T-cell (primary cell): ENCODE measurements around the gene DIPK1B. TPM values are rescaled to one million over a fixed set of nuclear protein-coding genes. Genes with fewer than 3 reads are reported as not detected.
A peak's percentile ranks its signal among the peaks of the same experiment; 100 is the strongest.
"Not testable (repeated sequence)": the region's sequence is repeated elsewhere in the genome, so short reads cannot be mapped to it uniquely, and the experiment has no call there.

Experiments
- ATAC-seq, 4 experiments: fragments of 200-7000 bp in 3 of 4; fragments of 150-1000 bp in 1 of 4; cut with Tn5 transposase; replicated peaks in 1 of 4; 1 replicate in 3 of 4; 2 replicates in 1 of 4; pipeline ENCODE4 v1.10.0; 2021; ENCODE audit warnings: moderate library complexity in 3 of 4, mild to moderate bottlenecking in 2 of 4, moderate number of reproducible peaks in 1 of 4
- CTCF ChIA-PET, 2 donors: fragments of 300-600 bp; sonication (Branson Sonifier 250); formaldehyde crosslinking; loops; one replicate each; lab custom pipeline; 2022; ENCODE audit warnings: antibody characterized with exemption in 2 of 2; lab: Charles Lee
- POLR2A ChIA-PET, 2 donors: fragments of 300-600 bp; sonication (Branson Sonifier 250); formaldehyde crosslinking; loops; one replicate each; lab custom pipeline; 2022; ENCODE audit warnings: antibody characterized with exemption in 2 of 2; lab: Charles Lee
- DNase-seq, 35 experiments: peaks; one replicate each; pipeline versions ENCODE4 v3.0.0 to v3.0.0-alpha.2; 2013 to 2023
- H3K27ac ChIP-seq: one replicate; pipeline ENCODE4 v1.5.1; 2013; ENCODE audit warnings: low read length
- H3K27me3 ChIP-seq, 2 experiments: replicated peaks in 1 of 2; 1 replicate in 1 of 2; 2 replicates in 1 of 2; pipeline versions ENCODE4 v1.6.1 to v1.7.0; 2013; ENCODE audit warnings: low read length in 1 of 2, mixed read lengths in 1 of 2; ENCODE audit not compliant: control insufficient read depth in 2 of 2, insufficient read depth in 2 of 2; ENCODE audit errors: extremely low read depth in 1 of 2
- H3K36me3 ChIP-seq, 2 donors: 1 replicate in 1 of 2; 2 replicates in 1 of 2; pipeline versions ENCODE4 v1.6.1 to v1.7.0; 2013; ENCODE audit warnings: low read length in 1 of 2; ENCODE audit not compliant: control insufficient read depth in 2 of 2, insufficient read depth in 1 of 2; ENCODE audit errors: extremely low read depth in 1 of 2
- H3K4me1 ChIP-seq, 2 experiments: 1 replicate in 1 of 2; 2 replicates in 1 of 2; pipeline versions ENCODE4 v1.6.1 to v1.7.0; 2013; ENCODE audit warnings: low read length in 2 of 2, mixed read lengths in 1 of 2; ENCODE audit not compliant: insufficient read depth in 2 of 2, control insufficient read depth in 1 of 2; ENCODE audit errors: extremely low read depth in 1 of 2
- H3K4me3 ChIP-seq, 2 donors: 1 replicate in 1 of 2; 2 replicates in 1 of 2; pipeline versions ENCODE4 v1.5.1 to v1.7.0; 2013; ENCODE audit warnings: mild to moderate bottlenecking in 2 of 2, low read length in 1 of 2, moderate library complexity in 1 of 2; ENCODE audit not compliant: control insufficient read depth in 1 of 2; ENCODE audit errors: extremely low read depth in 1 of 2
- H3K9me3 ChIP-seq: 2 replicates; pipeline ENCODE4 v1.7.0; 2013
- H3K27ac Mint-ChIP-seq, 2 donors: one replicate each; pipeline ENCODE4 v1.8.0; 2020 to 2021; ENCODE audit warnings: mild to moderate bottlenecking in 2 of 2, mixed read lengths in 2 of 2
- H3K27me3 Mint-ChIP-seq, 2 donors: one replicate each; pipeline ENCODE4 v1.8.0; 2021 to 2022; ENCODE audit warnings: mixed read lengths in 2 of 2
- H3K36me3 Mint-ChIP-seq: one replicate; pipeline ENCODE4 v1.8.0; 2021; ENCODE audit warnings: mixed read lengths
- H3K4me1 Mint-ChIP-seq, 3 donors: one replicate each; pipeline ENCODE4 v1.8.0; 2020 to 2022; ENCODE audit warnings: mixed read lengths in 3 of 3, mild to moderate bottlenecking in 1 of 3
- H3K4me3 Mint-ChIP-seq, 3 donors: one replicate each; pipeline ENCODE4 v1.8.0; 2020 to 2022; ENCODE audit warnings: mild to moderate bottlenecking in 3 of 3, mixed read lengths in 3 of 3, moderate library complexity in 3 of 3
- H3K9me3 Mint-ChIP-seq, 3 donors: one replicate each; pipeline ENCODE4 v1.8.0; 2020 to 2022; ENCODE audit warnings: mixed read lengths in 3 of 3
- WGBS: methylation state at CpG from one replicate; pipeline ENCODE4 v1.1.5; 2013; ENCODE audit warnings: missing lambda C conversion rate; ENCODE audit not compliant: insufficient coverage; 5-methylcytosine and 5-hydroxymethylcytosine counted together
- total RNA-seq, 35 experiments: library from RNA in 6 of 35; stranded (reverse) in 6 of 35; fragments of 120-200 nt in 1 of 35; gene quantifications; one replicate each; pipeline versions ENCODE4 v1.2.1 to v1.2.4 and lab custom pipeline; 2013 to 2026

The DIPK1B gene
- total RNA-seq, 5 donors from 2014 or later (not counting 1 experiment from before 2014, with no cell fraction given) = 0.25 to 2.1 (median 0.77) TPM

- Histone ChIP-seq H3K4me1 (peaks cover 0 to 16% of the 10 kb centered on the region in 2 experiments), H3K27me3 (peaks cover 0 to 44% of the 10 kb centered on the region in 2 experiments)
- peak overlapping the region; percentile 20 to 68 for H3K27ac Mint-ChIP-seq
- ATAC-seq (peak in 2 of 4 experiments; percentile 40 to 48), DNase-seq (peak in 12 of 35 experiments; percentile 10 to 65 (median 22))
- H3K4me3 Mint-ChIP-seq = peak overlapping the region; percentile 30 to 59 (median 53)
- H3K9me3 ChIP-seq, H3K4me3 ChIP-seq, H3K36me3 Mint-ChIP-seq, H3K9me3 Mint-ChIP-seq, H3K36me3 ChIP-seq, H3K27ac ChIP-seq, POLR2A ChIA-PET: not testable (repeated sequence)
- 59% methylated on average over 6 of the region's 18 CpGs for WGBS
- peaks cover 10 to 14% of the 10 kb centered on the region in 2 donors for H3K27me3 Mint-ChIP-seq
- CTCF ChIA-PET = interaction anchor here in 1 of 2 donors (0.6 kb wide), 1 partner anchor 656 kb away, joined by 5 read pairs; the partner anchor contains the start of genes EXD3 and NOXA1
- H3K4me1 Mint-ChIP-seq = peaks cover 5 to 16% (median 11%) of the 10 kb centered on the region in 3 donors
These were observed 54.2 kb downstream of the DIPK1B start for GRCh38 chr9:136766410-136767120.

DNA sequence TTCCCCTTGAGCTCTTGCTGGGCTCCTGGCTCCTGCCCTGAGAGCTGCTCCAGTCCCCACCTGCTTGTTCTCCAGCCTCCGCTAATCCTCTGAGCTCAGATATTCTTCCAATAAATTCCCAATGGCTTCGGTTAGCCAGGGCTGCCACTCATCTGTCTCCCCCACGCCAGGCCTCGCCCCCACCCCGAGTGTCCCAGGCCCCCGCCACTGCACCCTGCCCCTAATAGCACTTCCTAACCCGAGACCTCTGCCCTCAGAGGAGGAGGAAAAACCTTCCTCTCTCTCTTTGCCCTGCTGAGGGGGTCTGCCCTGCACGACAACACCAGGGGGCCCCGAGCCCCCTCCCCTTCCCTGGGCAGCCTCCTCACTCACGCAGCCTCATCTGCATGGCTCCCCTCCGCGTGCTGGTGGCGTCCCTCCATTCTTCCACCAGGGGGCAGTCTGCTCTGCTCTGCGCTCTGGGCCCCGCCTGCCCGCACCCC lies 57.4 kb downstream of the DIPK1B start:
- Mint-ChIP-seq H3K27me3 (peaks cover 10 to 17% of the 10 kb centered on the region in 2 donors), H3K27ac (no peak overlapping the region), H3K36me3 (no peaks in the 10 kb centered on the region), H3K4me1 (peaks cover 5 to 16% (median 11%) of the 10 kb centered on the region in 3 donors), H3K9me3 (peaks cover 0 to 6% (median 0%) of the 10 kb centered on the region in 3 donors), H3K4me3 (peak overlapping the region in 1 of 3 donors; percentile 44)
- H3K4me1 ChIP-seq = peaks cover 0 to 12% of the 10 kb centered on the region in 2 experiments
- DNase-seq = peak in 27 of 35 experiments; percentile 22 to 72 (median 42)
- no peaks in the 10 kb centered on the region for H3K9me3 ChIP-seq
- ATAC-seq = peak; percentile 65 to 83 (median 72)
- H3K27ac ChIP-seq = no peak overlapping the region
- peaks cover 0 to 21% of the 10 kb centered on the region in 2 experiments for H3K27me3 ChIP-seq
- ChIA-PET POLR2A (no interaction called here), CTCF (no interaction called here)
- H3K4me3 ChIP-seq = no peak overlapping the region
- no CpG with 5 or more reads among the region's 16 CpGs for WGBS
- H3K36me3 ChIP-seq = no peaks in the 10 kb centered on the region

GRCh38 chr9:136771907-136772415 lies 59.6 kb downstream of the DIPK1B start:
- peaks cover 6 to 17% of the 10 kb centered on the region in 2 donors for H3K27me3 Mint-ChIP-seq
- H3K4me3 ChIP-seq = no peak overlapping the region
- H3K36me3 Mint-ChIP-seq = no peaks in the 10 kb centered on the region
- H3K9me3 ChIP-seq = no peaks in the 10 kb centered on the region
- peaks cover 2 to 7% (median 7%) of the 10 kb centered on the region in 3 donors for H3K4me1 Mint-ChIP-seq
- H3K4me3 Mint-ChIP-seq = no peak overlapping the region
- DNase-seq (no peak), ATAC-seq (no peak)
- CTCF ChIA-PET = interaction anchor here in 1 of 2 donors (0.7 kb wide), 1 partner anchor 12 kb away, joined by 4 read pairs; no protein-coding TSS in a partner anchor
- H3K9me3 Mint-ChIP-seq = peaks cover 0 to 6% (median 0%) of the 10 kb centered on the region in 3 donors
- H3K27ac ChIP-seq = no peak overlapping the region
- POLR2A ChIA-PET = no interaction called here
- no peak overlapping the region for H3K27ac Mint-ChIP-seq
- peaks cover 0 to 28% of the 10 kb centered on the region in 2 experiments for H3K27me3 ChIP-seq
- H3K4me1 ChIP-seq = peaks cover 0 to 5% of the 10 kb centered on the region in 2 experiments
- no CpG with 5 or more reads among the region's 3 CpGs for WGBS
- no peaks in the 10 kb centered on the region for H3K36me3 ChIP-seq

DNA sequence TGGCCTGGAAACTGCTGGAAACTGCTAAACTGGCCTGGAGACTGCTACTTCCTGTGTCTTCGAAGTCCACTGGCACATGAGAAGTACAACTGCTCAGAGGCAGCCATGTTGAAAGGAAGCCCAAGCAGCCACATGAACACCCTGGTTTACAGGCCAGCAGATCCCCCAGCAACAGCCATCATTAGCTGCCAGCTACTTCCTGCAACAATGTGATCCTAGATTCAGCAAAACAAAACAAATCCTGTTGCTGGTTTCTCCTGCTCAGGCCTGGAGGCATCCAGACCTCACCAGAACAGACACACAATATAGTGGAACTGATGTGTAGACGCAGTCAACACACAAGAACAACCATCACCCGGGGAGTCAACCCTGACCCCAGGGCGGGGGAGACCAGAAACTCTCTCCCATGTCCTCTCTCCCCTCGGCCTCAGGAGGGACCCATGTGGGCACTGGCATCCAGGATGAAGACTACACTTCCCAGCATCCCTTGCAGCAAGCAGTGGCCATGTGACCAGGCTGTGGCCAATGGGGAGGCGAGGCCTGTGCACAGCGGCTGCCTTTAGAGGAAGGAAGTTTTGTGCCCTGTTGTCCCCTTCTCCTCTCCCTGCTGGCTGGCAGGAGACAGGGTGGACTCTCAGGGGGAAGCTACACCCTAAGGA lies 61.1 kb downstream of the DIPK1B start:
- peak overlapping the region in 1 of 2 donors; percentile 39 for H3K27ac Mint-ChIP-seq
- H3K4me1 Mint-ChIP-seq = peaks cover 0 to 5% (median 2%) of the 10 kb centered on the region in 3 donors
- Histone ChIP-seq H3K36me3 (no peaks in the 10 kb centered on the region), H3K27me3 (peaks cover 0 to 31% of the 10 kb centered on the region in 2 experiments), H3K9me3 (no peaks in the 10 kb centered on the region), H3K27ac (no peak overlapping the region), H3K4me3 (no peak overlapping the region), H3K4me1 (peaks cover 0 to 4% of the 10 kb centered on the region in 2 experiments)
- peak in 1 of 35 experiments; percentile 10 for DNase-seq
- ChIA-PET CTCF (no interaction called here), POLR2A (no interaction called here)
- H3K9me3 Mint-ChIP-seq = peaks cover 0 to 6% (median 0%) of the 10 kb centered on the region in 3 donors
- H3K27me3 Mint-ChIP-seq = peaks cover 8 to 24% of the 10 kb centered on the region in 2 donors
- H3K4me3 Mint-ChIP-seq = no peak overlapping the region
- peak; percentile 37 to 71 (median 44) for ATAC-seq
- 62% methylated on average over 5 of the region's 7 CpGs for WGBS
- H3K36me3 Mint-ChIP-seq = no peaks in the 10 kb centered on the region

Other genes starting within 250 kb of the DIPK1B start
- 10 to 100 TPM; 76.3 to 99.0 (median 92.4) TPM for gene SEC16A, start 229.5 kb upstream of the DIPK1B start, total RNA-seq
- 10 to 100 TPM; 50.1 to 96.1 (median 84.1) TPM for gene NOTCH1, start 166.5 kb upstream of the DIPK1B start, total RNA-seq
- 1 to 10 TPM in 3 of 5 donors, under 1 TPM in 2; 0.43 to 1.9 (median 1.1) TPM for gene EGFL7, start 49.7 kb upstream of the DIPK1B start, total RNA-seq
- 10 to 100 TPM in 4 of 5 donors, 1 to 10 TPM in 1; 6.5 to 13.0 (median 12.1) TPM for gene AGPAT2, start 25.1 kb upstream of the DIPK1B start, total RNA-seq
- gene LCN10, start 30.4 kb downstream of the DIPK1B start, total RNA-seq = 1 to 10 TPM; 1.3 to 2.8 (median 2.2) TPM
- gene LCN6, start 36.0 kb downstream of the DIPK1B start, total RNA-seq = not detected
- gene LCN8, start 45.7 kb downstream of the DIPK1B start, total RNA-seq = under 1 TPM in 1 of 5 donors, not detected in 4; 0.16 TPM
- not detected for gene LCN15, start 51.9 kb downstream of the DIPK1B start, total RNA-seq
- gene TMEM141, start 78.8 kb downstream of the DIPK1B start, total RNA-seq = 10 to 100 TPM; 24.4 to 53.5 (median 45.8) TPM
- 1 to 10 TPM; 1.9 to 2.9 (median 2.3) TPM for gene CCDC183, start 83.8 kb downstream of the DIPK1B start, total RNA-seq
- 10 to 100 TPM; 60.5 to 86.7 (median 82.8) TPM for gene RABL6, start 95.4 kb downstream of the DIPK1B start, total RNA-seq
- 1 to 10 TPM; 2.1 to 7.5 (median 5.1) TPM for gene AJM1, start 129.9 kb downstream of the DIPK1B start, total RNA-seq
- 10 to 100 TPM; 23.3 to 56.8 (median 43.5) TPM for gene PHPT1, start 136.8 kb downstream of the DIPK1B start, total RNA-seq
- 10 to 100 TPM in 1 of 5 donors, 1 to 10 TPM in 4; 3.0 to 10.7 (median 7.1) TPM for gene MAMDC4, start 139.8 kb downstream of the DIPK1B start, total RNA-seq
- gene EDF1, start 153.7 kb downstream of the DIPK1B start, total RNA-seq = 100 to 1,000 TPM; 236 to 314 (median 297) TPM
- 10 to 100 TPM; 20.9 to 38.7 (median 33.7) TPM for gene TRAF2, start 173.9 kb downstream of the DIPK1B start, total RNA-seq
- 100 to 1,000 TPM in 3 of 5 donors, 10 to 100 TPM in 2; 60.9 to 161 (median 145) TPM for gene FBXW5, start 232.2 kb downstream of the DIPK1B start, total RNA-seq
- gene C8G, start 232.7 kb downstream of the DIPK1B start, total RNA-seq = 1 to 10 TPM; 1.7 to 3.8 (median 3.2) TPM
- 1 to 10 TPM; 1.1 to 3.3 (median 2.2) TPM for gene LCN12, start 239.7 kb downstream of the DIPK1B start, total RNA-seq